ENCODE data around the gene KLF16. TPM values are rescaled to one million over a fixed set of nuclear protein-coding genes. Genes with fewer than 3 reads are reported as not detected.
A peak's percentile ranks its signal among the peaks of the same experiment; 100 is the strongest.

KLF16 gene
- total and polyA plus RNA-seq, 9 of the 15 experiments (the other 6 are each of a cell fraction or from before 2014, with no cell fraction given), result 0.04 to 60.4 (median 6.8) TPM

DNA sequence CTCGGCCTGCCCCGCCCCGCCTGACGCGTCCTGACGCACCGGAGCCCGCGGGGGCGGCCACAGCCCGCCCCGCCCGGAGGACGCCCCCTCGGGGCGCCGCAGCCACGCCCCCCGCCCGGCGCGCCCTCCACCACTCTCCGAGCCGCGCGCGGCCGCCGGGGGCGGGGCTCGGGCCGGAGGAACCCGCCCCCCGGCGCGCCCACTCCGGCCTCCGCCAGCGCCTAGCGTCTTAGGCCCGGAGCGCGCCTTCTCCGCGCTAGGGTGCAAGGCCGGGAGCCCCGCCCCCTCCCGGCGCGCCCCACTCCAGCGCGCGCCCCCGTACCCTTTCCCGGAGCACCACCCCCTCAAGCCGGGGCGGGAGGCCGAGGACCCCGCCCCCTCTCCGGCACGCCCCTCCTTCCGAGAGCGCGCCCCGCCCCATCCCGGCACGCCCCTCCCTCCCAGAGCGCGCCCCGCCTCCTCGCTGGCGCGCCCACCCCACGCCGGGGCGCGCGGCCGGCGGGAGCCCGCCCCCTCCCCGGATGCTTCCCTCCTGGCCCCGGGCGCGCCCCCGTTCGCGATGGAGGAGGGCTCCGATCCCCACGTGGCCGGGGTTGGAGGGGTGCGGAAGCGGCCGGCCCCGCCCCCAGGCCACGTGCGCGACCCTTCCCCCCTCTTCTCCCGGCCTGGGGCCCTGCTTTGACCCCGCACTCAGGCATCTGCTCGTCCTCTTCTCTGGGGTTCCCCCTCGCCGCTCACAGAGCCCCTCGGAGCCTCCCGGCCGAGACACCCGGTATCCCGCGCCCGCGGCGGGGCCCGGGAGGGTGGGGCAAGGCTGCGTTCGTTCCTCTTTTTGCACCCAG is 480 bp upstream of the KLF16 start (continued):
- TF ChIP-seq, protein P1, sequence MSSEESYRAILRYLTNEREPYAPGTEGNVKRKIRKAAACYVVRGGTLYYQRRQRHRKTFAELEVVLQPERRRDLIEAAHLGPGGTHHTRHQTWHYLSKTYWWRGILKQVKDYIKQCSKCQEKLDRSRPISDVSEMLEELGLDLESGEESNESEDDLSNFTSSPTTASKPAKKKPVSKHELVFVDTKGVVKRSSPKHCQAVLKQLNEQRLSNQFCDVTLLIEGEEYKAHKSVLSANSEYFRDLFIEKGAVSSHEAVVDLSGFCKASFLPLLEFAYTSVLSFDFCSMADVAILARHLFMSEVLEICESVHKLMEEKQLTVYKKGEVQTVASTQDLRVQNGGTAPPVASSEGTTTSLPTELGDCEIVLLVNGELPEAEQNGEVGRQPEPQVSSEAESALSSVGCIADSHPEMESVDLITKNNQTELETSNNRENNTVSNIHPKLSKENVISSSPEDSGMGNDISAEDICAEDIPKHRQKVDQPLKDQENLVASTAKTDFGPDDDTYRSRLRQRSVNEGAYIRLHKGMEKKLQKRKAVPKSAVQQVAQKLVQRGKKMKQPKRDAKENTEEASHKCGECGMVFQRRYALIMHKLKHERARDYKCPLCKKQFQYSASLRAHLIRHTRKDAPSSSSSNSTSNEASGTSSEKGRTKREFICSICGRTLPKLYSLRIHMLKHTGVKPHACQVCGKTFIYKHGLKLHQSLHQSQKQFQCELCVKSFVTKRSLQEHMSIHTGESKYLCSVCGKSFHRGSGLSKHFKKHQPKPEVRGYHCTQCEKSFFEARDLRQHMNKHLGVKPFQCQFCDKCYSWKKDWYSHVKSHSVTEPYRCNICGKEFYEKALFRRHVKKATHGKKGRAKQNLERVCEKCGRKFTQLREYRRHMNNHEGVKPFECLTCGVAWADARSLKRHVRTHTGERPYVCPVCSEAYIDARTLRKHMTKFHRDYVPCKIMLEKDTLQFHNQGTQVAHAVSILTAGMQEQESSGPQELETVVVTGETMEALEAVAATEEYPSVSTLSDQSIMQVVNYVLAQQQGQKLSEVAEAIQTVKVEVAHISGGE (CRISPR knock-in tag; IDR thresholded peaks at IDR 0.05), result peak in 1 of 3 experiments; percentile 81; a peak in 2 of 6 replicates
- TF ChIP-seq GABPB1 (CRISPR knock-in tag; IDR thresholded peaks at IDR 0.05) (0 out of 2 replicates have a peak, but pooled peaks have one; percentile 39), CREM (IDR thresholded peaks at IDR 0.05; ENCODE audit: low read depth) (peak; percentile 62)
- TF ChIP-seq, protein P2, sequence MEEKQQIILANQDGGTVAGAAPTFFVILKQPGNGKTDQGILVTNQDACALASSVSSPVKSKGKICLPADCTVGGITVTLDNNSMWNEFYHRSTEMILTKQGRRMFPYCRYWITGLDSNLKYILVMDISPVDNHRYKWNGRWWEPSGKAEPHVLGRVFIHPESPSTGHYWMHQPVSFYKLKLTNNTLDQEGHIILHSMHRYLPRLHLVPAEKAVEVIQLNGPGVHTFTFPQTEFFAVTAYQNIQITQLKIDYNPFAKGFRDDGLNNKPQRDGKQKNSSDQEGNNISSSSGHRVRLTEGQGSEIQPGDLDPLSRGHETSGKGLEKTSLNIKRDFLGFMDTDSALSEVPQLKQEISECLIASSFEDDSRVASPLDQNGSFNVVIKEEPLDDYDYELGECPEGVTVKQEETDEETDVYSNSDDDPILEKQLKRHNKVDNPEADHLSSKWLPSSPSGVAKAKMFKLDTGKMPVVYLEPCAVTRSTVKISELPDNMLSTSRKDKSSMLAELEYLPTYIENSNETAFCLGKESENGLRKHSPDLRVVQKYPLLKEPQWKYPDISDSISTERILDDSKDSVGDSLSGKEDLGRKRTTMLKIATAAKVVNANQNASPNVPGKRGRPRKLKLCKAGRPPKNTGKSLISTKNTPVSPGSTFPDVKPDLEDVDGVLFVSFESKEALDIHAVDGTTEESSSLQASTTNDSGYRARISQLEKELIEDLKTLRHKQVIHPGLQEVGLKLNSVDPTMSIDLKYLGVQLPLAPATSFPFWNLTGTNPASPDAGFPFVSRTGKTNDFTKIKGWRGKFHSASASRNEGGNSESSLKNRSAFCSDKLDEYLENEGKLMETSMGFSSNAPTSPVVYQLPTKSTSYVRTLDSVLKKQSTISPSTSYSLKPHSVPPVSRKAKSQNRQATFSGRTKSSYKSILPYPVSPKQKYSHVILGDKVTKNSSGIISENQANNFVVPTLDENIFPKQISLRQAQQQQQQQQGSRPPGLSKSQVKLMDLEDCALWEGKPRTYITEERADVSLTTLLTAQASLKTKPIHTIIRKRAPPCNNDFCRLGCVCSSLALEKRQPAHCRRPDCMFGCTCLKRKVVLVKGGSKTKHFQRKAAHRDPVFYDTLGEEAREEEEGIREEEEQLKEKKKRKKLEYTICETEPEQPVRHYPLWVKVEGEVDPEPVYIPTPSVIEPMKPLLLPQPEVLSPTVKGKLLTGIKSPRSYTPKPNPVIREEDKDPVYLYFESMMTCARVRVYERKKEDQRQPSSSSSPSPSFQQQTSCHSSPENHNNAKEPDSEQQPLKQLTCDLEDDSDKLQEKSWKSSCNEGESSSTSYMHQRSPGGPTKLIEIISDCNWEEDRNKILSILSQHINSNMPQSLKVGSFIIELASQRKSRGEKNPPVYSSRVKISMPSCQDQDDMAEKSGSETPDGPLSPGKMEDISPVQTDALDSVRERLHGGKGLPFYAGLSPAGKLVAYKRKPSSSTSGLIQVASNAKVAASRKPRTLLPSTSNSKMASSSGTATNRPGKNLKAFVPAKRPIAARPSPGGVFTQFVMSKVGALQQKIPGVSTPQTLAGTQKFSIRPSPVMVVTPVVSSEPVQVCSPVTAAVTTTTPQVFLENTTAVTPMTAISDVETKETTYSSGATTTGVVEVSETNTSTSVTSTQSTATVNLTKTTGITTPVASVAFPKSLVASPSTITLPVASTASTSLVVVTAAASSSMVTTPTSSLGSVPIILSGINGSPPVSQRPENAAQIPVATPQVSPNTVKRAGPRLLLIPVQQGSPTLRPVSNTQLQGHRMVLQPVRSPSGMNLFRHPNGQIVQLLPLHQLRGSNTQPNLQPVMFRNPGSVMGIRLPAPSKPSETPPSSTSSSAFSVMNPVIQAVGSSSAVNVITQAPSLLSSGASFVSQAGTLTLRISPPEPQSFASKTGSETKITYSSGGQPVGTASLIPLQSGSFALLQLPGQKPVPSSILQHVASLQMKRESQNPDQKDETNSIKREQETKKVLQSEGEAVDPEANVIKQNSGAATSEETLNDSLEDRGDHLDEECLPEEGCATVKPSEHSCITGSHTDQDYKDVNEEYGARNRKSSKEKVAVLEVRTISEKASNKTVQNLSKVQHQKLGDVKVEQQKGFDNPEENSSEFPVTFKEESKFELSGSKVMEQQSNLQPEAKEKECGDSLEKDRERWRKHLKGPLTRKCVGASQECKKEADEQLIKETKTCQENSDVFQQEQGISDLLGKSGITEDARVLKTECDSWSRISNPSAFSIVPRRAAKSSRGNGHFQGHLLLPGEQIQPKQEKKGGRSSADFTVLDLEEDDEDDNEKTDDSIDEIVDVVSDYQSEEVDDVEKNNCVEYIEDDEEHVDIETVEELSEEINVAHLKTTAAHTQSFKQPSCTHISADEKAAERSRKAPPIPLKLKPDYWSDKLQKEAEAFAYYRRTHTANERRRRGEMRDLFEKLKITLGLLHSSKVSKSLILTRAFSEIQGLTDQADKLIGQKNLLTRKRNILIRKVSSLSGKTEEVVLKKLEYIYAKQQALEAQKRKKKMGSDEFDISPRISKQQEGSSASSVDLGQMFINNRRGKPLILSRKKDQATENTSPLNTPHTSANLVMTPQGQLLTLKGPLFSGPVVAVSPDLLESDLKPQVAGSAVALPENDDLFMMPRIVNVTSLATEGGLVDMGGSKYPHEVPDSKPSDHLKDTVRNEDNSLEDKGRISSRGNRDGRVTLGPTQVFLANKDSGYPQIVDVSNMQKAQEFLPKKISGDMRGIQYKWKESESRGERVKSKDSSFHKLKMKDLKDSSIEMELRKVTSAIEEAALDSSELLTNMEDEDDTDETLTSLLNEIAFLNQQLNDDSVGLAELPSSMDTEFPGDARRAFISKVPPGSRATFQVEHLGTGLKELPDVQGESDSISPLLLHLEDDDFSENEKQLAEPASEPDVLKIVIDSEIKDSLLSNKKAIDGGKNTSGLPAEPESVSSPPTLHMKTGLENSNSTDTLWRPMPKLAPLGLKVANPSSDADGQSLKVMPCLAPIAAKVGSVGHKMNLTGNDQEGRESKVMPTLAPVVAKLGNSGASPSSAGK (IDR thresholded peaks at IDR 0.05), result peak; percentile 72
- TF ChIP-seq, protein P3, sequence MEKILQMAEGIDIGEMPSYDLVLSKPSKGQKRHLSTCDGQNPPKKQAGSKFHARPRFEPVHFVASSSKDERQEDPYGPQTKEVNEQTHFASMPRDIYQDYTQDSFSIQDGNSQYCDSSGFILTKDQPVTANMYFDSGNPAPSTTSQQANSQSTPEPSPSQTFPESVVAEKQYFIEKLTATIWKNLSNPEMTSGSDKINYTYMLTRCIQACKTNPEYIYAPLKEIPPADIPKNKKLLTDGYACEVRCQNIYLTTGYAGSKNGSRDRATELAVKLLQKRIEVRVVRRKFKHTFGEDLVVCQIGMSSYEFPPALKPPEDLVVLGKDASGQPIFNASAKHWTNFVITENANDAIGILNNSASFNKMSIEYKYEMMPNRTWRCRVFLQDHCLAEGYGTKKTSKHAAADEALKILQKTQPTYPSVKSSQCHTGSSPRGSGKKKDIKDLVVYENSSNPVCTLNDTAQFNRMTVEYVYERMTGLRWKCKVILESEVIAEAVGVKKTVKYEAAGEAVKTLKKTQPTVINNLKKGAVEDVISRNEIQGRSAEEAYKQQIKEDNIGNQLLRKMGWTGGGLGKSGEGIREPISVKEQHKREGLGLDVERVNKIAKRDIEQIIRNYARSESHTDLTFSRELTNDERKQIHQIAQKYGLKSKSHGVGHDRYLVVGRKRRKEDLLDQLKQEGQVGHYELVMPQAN (IDR thresholded peaks at IDR 0.05; ENCODE audit: borderline replicate concordance), result peak; percentile 100
